HepG2 (cell line): ENCODE results near the gene ARRDC3. TPM values are rescaled to one million over a fixed set of nuclear protein-coding genes. Genes with fewer than 3 reads are reported as not detected.

Experiments used
- ATAC-seq: fragments of 200-7000 bp; cut with Tn5 transposase; 3 replicates; pipeline ENCODE4 v1.9.1; 2020; ENCODE audit warnings: mild to moderate bottlenecking, moderate library complexity
- BruUV-seq: library from RNA; stranded (reverse); fragments of 400-500 nt; replicated peaks from 2 replicates; lab custom pipeline; 2021; lab: Mats Ljungman, UMichigan
- CTCF ChIA-PET: fragments of 300-600 bp; formaldehyde crosslinking; extraction: SDS; loops from one replicate; lab custom pipeline; 2021; ENCODE audit warnings: low total read pairs, inconsistent platforms, low intra/inter-chr PET ratio; lab: Yijun Ruan, JAX
- POLR2A ChIA-PET: fragments of 350-600 bp; sonication (Branson Sonifier 250); formaldehyde crosslinking; loops from one replicate; lab custom pipeline; 2020; ENCODE audit warnings: antibody characterized with exemption, inconsistent platforms; lab: Yijun Ruan, JAX
- DNase-seq: peaks from one replicate; pipeline ENCODE4 v3.0.0-alpha.2; 2015; ENCODE audit warnings: low spot score
- FAIRE-seq: peaks from 3 replicates; lab custom pipeline; 2011; peaks lifted over from hg19 to GRCh38; lab: Jason Lieb, UNC
- H2AFZ ChIP-seq: one replicate; pipeline ENCODE4 v1.6.1; 2011; ENCODE audit warnings: low read length, inconsistent platforms
- H3K27ac ChIP-seq: fragments of 300-600 bp; 3 replicates; pipeline ENCODE4 v1.8.0; 2011; ENCODE audit warnings: mixed run types, mild to moderate bottlenecking, mixed read lengths, low read length, inconsistent platforms; ENCODE audit not compliant: insufficient read depth; ENCODE audit errors: extremely low read length
- H3K27me3 ChIP-seq, 2 experiments: fragments of 200-600 bp in 1 of 2; 2 replicates in 1 of 2; 3 replicates in 1 of 2; pipeline versions ENCODE4 v1.6.0 to v1.8.0; 2011; ENCODE audit warnings: low read length in 2 of 2, mild to moderate bottlenecking in 2 of 2, moderate library complexity in 2 of 2, inconsistent platforms in 1 of 2; ENCODE audit not compliant: insufficient read depth in 2 of 2, control insufficient read depth in 1 of 2
- H3K36me3 ChIP-seq, 2 experiments: fragments of 200-600 bp in 1 of 2; replicated peaks in 1 of 2; 2 replicates in 1 of 2; 3 replicates in 1 of 2; pipeline versions ENCODE4 v1.5.1 to v1.8.0; 2011; ENCODE audit warnings: low read length in 2 of 2, inconsistent platforms in 1 of 2; ENCODE audit not compliant: insufficient read depth in 2 of 2, control insufficient read depth in 1 of 2
- H3K4me1 ChIP-seq: 2 replicates; pipeline ENCODE4 v1.5.1; 2012; ENCODE audit warnings: low read length, inconsistent platforms; ENCODE audit not compliant: insufficient read depth
- H3K4me2 ChIP-seq: 2 replicates; pipeline ENCODE4 v1.6.0; 2011; ENCODE audit warnings: low read depth, low read length, inconsistent platforms
- H3K4me3 ChIP-seq, 3 experiments: fragments of 200-600 bp in 1 of 3; sonication (generic), shearing (Covaris generic) in 1 of 3; replicated peaks in 1 of 3; 2 replicates each; pipeline ENCODE4 v1.5.1; 2011 to 2016; ENCODE audit warnings: low read length in 3 of 3, inconsistent platforms in 2 of 3, low read depth in 2 of 3, mild to moderate bottlenecking in 2 of 3, control low read depth in 1 of 3, mixed read lengths in 1 of 3; ENCODE audit not compliant: insufficient read depth in 1 of 3
- H3K79me2 ChIP-seq: one replicate; pipeline ENCODE4 v1.6.1; 2011; ENCODE audit warnings: low read length, inconsistent platforms; ENCODE audit not compliant: insufficient read depth
- H3K9ac ChIP-seq: 2 replicates; pipeline ENCODE4 v1.6.0; 2011; ENCODE audit warnings: mild to moderate bottlenecking, low read depth, low read length, inconsistent platforms; ENCODE audit not compliant: insufficient read depth
- H3K9me3 ChIP-seq: 2 replicates; pipeline ENCODE4 v1.5.1; 2012; ENCODE audit warnings: mild to moderate bottlenecking, low read length
- H4K20me1 ChIP-seq: 2 replicates; pipeline ENCODE4 v1.6.0; 2011; ENCODE audit warnings: inconsistent platforms, mild to moderate bottlenecking, low read length, moderate library complexity; ENCODE audit not compliant: insufficient read depth
- AFF4 ChIP-seq: sonication (generic); formaldehyde crosslinking; IDR thresholded peaks from 2 replicates; pipeline ENCODE4 v1.4.0; 2020; ENCODE audit warnings: missing genetic modification reagents
- CBX5 ChIP-seq: sonication (generic); formaldehyde crosslinking; IDR thresholded peaks from 2 replicates; pipeline ENCODE4 v1.4.0; 2020; ENCODE audit warnings: missing genetic modification reagents, borderline replicate concordance
- CCDC6 ChIP-seq: sonication (generic); formaldehyde crosslinking; IDR thresholded peaks from 2 replicates; pipeline ENCODE4 v1.8.1; 2022; ENCODE audit warnings: mild to moderate bottlenecking, missing genetic modification reagents, moderate library complexity
- DRAP1 ChIP-seq: IDR thresholded peaks from 2 replicates; pipeline ENCODE4 v1.6.1; 2016; ENCODE audit warnings: missing genetic modification reagents, missing compliant biosample characterization
- LCORL ChIP-seq, 2 experiments: fragments of 450-650 bp in 1 of 2; sonication (generic) in 1 of 2; formaldehyde crosslinking in 1 of 2; IDR thresholded peaks; 2 replicates each; pipeline versions ENCODE4 v1.5.0 to v1.6.1; 2017 to 2020; ENCODE audit warnings: antibody characterized with exemption in 1 of 2, missing genetic modification reagents in 1 of 2
- MLXIP ChIP-seq: sonication (generic); formaldehyde crosslinking; IDR thresholded peaks from 2 replicates; pipeline ENCODE4 v1.9.0; 2021; ENCODE audit warnings: missing genetic modification reagents, borderline replicate concordance
- PPARG ChIP-seq: conservative IDR thresholded peaks from 2 replicates; pipeline ENCODE4 v1.6.1; 2016; ENCODE audit warnings: missing biosample characterization, missing genetic modification reagents
- STAG1 ChIP-seq: sonication (generic); formaldehyde crosslinking; IDR thresholded peaks from 2 replicates; pipeline ENCODE4 v1.4.0; 2020; ENCODE audit warnings: missing genetic modification reagents
- TEF ChIP-seq: sonication (generic); formaldehyde crosslinking; IDR thresholded peaks from 2 replicates; pipeline ENCODE4 v1.5.0; 2020; ENCODE audit warnings: missing genetic modification reagents
- ZBTB10 ChIP-seq: sonication (generic); formaldehyde crosslinking; IDR thresholded peaks from 2 replicates; pipeline ENCODE4 v1.4.0; 2020; ENCODE audit warnings: missing genetic modification reagents, borderline replicate concordance
- ZNF432 ChIP-seq: sonication (generic); formaldehyde crosslinking; IDR thresholded peaks from 2 replicates; pipeline ENCODE4 v1.5.0; 2020; ENCODE audit warnings: missing genetic modification reagents, mild to moderate bottlenecking, borderline replicate concordance
- ZNF768 ChIP-seq: sonication (generic); formaldehyde crosslinking; IDR thresholded peaks from 2 replicates; pipeline ENCODE4 v1.4.0; 2020; ENCODE audit warnings: missing genetic modification reagents
- WGBS: methylation state at CpG from one replicate; pipeline ENCODE4 v1.1.6; 2017; ENCODE audit warnings: low lambda C conversion rate; 5-methylcytosine and 5-hydroxymethylcytosine counted together
- in situ Hi-C: cut with HindIII; loops from 2 replicates; pipeline ENCODE4 v1.10.0; 2017; ENCODE audit warnings: low pct_unique_long_range_greater_than_20kb; ENCODE audit not compliant: extremely low pct_ligation_motif_present
- intact Hi-C: fragments of 100-400 bp; cut with micrococcal nuclease; formaldehyde crosslinking; loops from one replicate; pipeline ENCODE4 v1.10.0; 2022; ENCODE audit not compliant: unreplicated experiment
- polyA plus RNA-seq, 8 experiments: library from polyadenylated mRNA; depleted of rRNA in 3 of 8; stranded (reverse) in 7 of 8; unstranded in 1 of 8; fragments of >200 nt; fragmentation: Illumina TruSeq in 4 of 8; extraction: Trizol in 4 of 8; gene quantifications; 2 replicates each; pipeline versions ENCODE4 v1.2.1 to v1.2.3, GENCODE V29; 2011 to 2016; ENCODE audit warnings: low read depth in 4 of 8, missing spikeins in 1 of 8, mixed read lengths in 1 of 8; ENCODE audit not compliant: insufficient read depth in 1 of 8
- total RNA-seq, 5 experiments: library from RNA; depleted of rRNA; stranded (reverse); fragments of >200 nt; fragmentation: Illumina TruSeq; extraction: Trizol; gene quantifications; 2 replicates each; pipeline ENCODE4 v1.2.3, GENCODE V29; 2016; ENCODE audit warnings: low read depth in 1 of 5

Gene ARRDC3
- total and polyA plus RNA-seq, 2 of the 13 experiments (the other 11 are each of a cell fraction or from before 2014, with no cell fraction given): 3.4 to 24.4 TPM

- H3K9ac ChIP-seq: no peak overlapping the region
- no peaks in the 10 kb centered on the region for H3K79me2 ChIP-seq
- no peaks in the 10 kb centered on the region for H4K20me1 ChIP-seq
- peaks cover 11% of the 10 kb centered on the region for H3K4me1 ChIP-seq
- FAIRE-seq (no peak), DNase-seq (no peak), ATAC-seq (no peak)
- H3K4me2 ChIP-seq: no peak overlapping the region
- in situ Hi-C loops (no loop called here), intact Hi-C loops (no loop called here)
- no peaks in the 10 kb centered on the region for H3K9me3 ChIP-seq
- H3K27me3 ChIP-seq: no peaks in the 10 kb centered on the region; a peak in 2 of 5 replicates
- H2AFZ ChIP-seq: no peak overlapping the region
- ChIA-PET POLR2A (no interaction called here), CTCF (no interaction called here)
- 25% methylated on average over 2 of the region's 2 CpGs for WGBS
- H3K4me3 ChIP-seq: no peak overlapping the region
- no TSS peak for BruUV-seq
- H3K36me3 ChIP-seq: no peaks in the 10 kb centered on the region
- H3K27ac ChIP-seq: no peak overlapping the region
- no peak for TF ChIP-seq MLXIP
- no peak for TF ChIP-seq CCDC6 (CRISPR knock-in tag)
- no peak for TF ChIP-seq STAG1 (CRISPR knock-in tag)
- no peak for TF ChIP-seq ZBTB10 (CRISPR knock-in tag)
- TF ChIP-seq ZNF432 (CRISPR knock-in tag): no peak
- TF ChIP-seq PPARG (CRISPR knock-in tag): no peak
- TF ChIP-seq TEF: no peak
- no peak for TF ChIP-seq DRAP1 (CRISPR knock-in tag)
- TF ChIP-seq ZNF768 (CRISPR knock-in tag): no peak
- no peak for TF ChIP-seq LCORL (IDR thresholded peaks at IDR 0.05)
- no peak for TF ChIP-seq LCORL (CRISPR knock-in tag; IDR thresholded peaks at IDR 0.05)
- TF ChIP-seq CBX5 (CRISPR knock-in tag): no peak
- TF ChIP-seq AFF4 (CRISPR knock-in tag): no peak
Measured at GRCh38 chr5:91357806-91358205, 25.3 kb downstream of the ARRDC3 start.
